Measurements from ENCODE around the gene CANX. TPM values are rescaled to one million over a fixed set of nuclear protein-coding genes. Genes with fewer than 3 reads are reported as not detected.

The CANX gene
- total RNA-seq, 1 experiment from 2014 or later = 224 TPM

DNA sequence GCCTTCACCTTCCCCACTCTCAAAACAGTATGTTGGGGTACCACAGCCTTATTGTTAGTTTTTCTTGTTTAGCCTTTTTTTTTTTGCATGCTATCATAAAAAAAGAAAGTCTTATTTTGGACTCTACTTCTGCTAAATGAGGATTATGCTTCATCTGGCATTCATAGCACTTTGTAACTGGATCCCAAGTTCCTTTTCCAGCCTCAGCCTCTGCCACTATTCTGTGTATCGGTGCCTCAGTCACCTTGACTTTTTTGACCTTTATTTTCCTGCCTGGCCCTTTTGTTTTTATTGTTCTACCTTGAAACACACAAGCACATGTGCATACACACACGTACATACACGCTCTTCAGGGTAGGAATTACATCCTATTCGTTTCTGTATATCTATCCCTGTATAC is 25.4 kb downstream of the CANX start:
- Histone ChIP-seq H3K27me3 (ENCODE audit: low read length) (no peaks in the 10 kb centered on the region), H3K9me3 (ENCODE audit: low read length) (no peaks in the 10 kb centered on the region), H3K27ac (ENCODE audit: low read length) (no peak overlapping the region), H4K20me1 (ENCODE audit: insufficient read depth, low read depth, low read length) (peaks cover 17% of the 10 kb centered on the region; the same call in 1 of the 2 replicates), H3K4me1 (ENCODE audit: low read length) (peaks cover 4% of the 10 kb centered on the region), H3K4me3 (ENCODE audit: low read length) (no peak overlapping the region), H3K9ac (ENCODE audit: low read length) (no peak overlapping the region), H3K79me2 (ENCODE audit: low read length) (peaks cover 19% of the 10 kb centered on the region), H3K4me2 (ENCODE audit: low read depth, low read length, poor library complexity, severe bottlenecking) (no peak overlapping the region), H3K9me2 (replicated peaks; ENCODE audit: insufficient read depth, low read length) (no peaks in the 10 kb centered on the region), H3K36me3 (ENCODE audit: insufficient read depth, low read length) (peaks cover 74% of the 10 kb centered on the region), H2AFZ (ENCODE audit: low read length) (no peak overlapping the region)
- DNase-seq = no peak

DNA sequence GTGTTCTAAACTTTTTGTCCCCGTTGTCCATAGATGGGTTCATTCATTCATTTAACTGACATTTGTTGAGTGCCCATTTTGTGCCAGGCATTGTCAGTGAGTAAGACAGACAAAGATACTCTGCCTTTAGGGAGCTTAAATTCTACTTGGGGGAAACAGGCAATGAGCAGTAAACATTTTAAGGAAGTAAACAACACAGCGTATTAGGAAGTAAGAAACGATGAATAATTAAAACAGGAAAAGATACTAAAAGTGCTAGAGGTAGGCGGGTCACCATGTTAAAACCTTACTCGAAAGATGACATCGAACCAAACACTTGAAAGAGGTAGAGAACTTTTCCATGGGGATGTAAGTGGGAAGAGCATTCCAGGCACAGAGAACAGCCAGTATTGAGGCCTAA is 28.3 kb downstream of the CANX start:
- Histone ChIP-seq H3K27me3 (ENCODE audit: low read length) (no peaks in the 10 kb centered on the region), H3K9ac (ENCODE audit: low read length) (no peak overlapping the region), H3K4me1 (ENCODE audit: low read length) (peaks cover 22% of the 10 kb centered on the region), H4K20me1 (ENCODE audit: insufficient read depth, low read depth, low read length) (0 out of 2 replicates have a peak, but pooled peaks cover 12% of the 10 kb centered on the region), H3K9me3 (ENCODE audit: low read length) (no peaks in the 10 kb centered on the region), H3K4me3 (ENCODE audit: low read length) (no peak overlapping the region), H3K9me2 (replicated peaks; ENCODE audit: insufficient read depth, low read length) (no peaks in the 10 kb centered on the region), H3K79me2 (ENCODE audit: low read length) (peaks cover 5% of the 10 kb centered on the region), H3K27ac (ENCODE audit: low read length) (no peak overlapping the region), H2AFZ (ENCODE audit: low read length) (no peak overlapping the region), H3K4me2 (ENCODE audit: low read depth, low read length, poor library complexity, severe bottlenecking) (no peak overlapping the region), H3K36me3 (ENCODE audit: insufficient read depth, low read length) (peaks cover 70% of the 10 kb centered on the region; the same call in 1 of the 2 replicates)
- no peak for DNase-seq

DNA sequence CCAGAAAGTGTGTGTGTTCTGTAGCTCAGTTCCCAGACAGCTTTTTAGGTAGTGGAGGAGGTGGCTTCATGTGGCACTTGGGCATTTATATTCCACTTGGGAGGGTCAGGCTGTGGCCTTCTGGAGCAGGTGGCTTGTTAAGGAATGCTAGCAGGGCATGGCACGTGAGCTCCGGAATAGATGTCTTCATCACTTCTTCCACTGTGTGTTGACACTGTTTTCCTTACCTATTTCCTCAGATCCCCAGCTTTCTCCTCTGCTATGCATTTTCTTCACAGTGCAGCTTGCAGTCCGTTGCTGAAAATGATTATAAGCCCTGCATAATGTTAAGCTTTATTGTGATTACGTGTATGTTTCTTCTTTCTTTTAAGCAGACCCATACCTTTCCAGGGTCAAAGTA is 30.5 kb downstream of the CANX start:
- Histone ChIP-seq H3K4me3 (ENCODE audit: low read length) (no peak overlapping the region), H3K9ac (ENCODE audit: low read length) (no peak overlapping the region), H4K20me1 (ENCODE audit: insufficient read depth, low read depth, low read length) (peaks cover 7% of the 10 kb centered on the region; the same call in 1 of the 2 replicates), H3K9me2 (replicated peaks; ENCODE audit: insufficient read depth, low read length) (no peaks in the 10 kb centered on the region), H2AFZ (ENCODE audit: low read length) (no peak overlapping the region), H3K4me2 (ENCODE audit: low read depth, low read length, poor library complexity, severe bottlenecking) (no peak overlapping the region), H3K27ac (ENCODE audit: low read length) (peak overlapping the region; percentile 25; the same call in 1 of the 2 replicates), H3K9me3 (ENCODE audit: low read length) (no peaks in the 10 kb centered on the region), H3K36me3 (ENCODE audit: insufficient read depth, low read length) (peaks cover 50% of the 10 kb centered on the region; the same call in 1 of the 2 replicates), H3K79me2 (ENCODE audit: low read length) (peaks cover 14% of the 10 kb centered on the region), H3K4me1 (ENCODE audit: low read length) (peaks cover 30% of the 10 kb centered on the region), H3K27me3 (ENCODE audit: low read length) (no peaks in the 10 kb centered on the region)
- no peak for DNase-seq

DNA sequence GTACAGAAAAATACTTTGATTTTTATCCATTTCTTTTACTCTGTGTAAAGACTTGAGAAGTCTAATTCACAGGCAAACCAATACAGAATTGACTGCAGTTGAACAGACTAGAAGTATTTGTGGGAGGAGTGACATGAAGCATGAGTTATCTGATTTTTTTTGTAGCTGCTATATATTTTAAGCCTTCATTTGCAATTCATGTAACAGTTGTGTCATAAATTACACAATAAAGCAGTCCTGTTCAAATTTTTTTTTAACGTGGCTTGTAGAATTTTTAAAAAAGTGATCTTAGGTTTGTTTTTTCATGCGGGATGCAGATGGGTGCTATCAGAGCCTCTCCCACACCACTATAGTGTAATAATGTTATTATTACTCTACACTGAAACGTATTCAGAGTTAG is 31.0 kb downstream of the CANX start:
- Histone ChIP-seq H3K36me3 (ENCODE audit: insufficient read depth, low read length) (peaks cover 46% of the 10 kb centered on the region; the same call in 1 of the 2 replicates), H3K9ac (ENCODE audit: low read length) (no peak overlapping the region)

DNA sequence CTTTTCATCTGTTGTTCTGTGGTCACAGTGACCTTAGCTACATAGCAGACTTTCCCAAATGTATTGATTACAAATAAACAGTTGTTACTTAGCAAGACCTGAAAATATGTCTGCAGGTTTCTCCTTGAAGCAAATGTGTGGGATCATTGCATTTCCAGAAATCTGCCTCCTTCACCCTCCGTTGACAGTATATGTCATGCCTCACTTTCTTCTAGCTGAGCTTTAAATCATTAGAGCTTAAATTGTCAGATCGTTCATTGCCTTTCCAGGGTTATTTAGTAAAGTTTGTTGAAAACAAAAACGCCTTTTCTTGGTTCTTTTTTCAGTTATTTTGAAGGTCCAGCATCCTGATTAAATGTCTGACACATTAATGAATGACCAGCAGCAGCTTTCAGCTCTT is 31.6 kb downstream of the CANX start:
- Histone ChIP-seq H3K27ac (ENCODE audit: low read length) (0 out of 2 replicates have a peak overlapping the region, but pooled peaks have one; percentile 25), H2AFZ (ENCODE audit: low read length) (no peak overlapping the region), H3K4me1 (ENCODE audit: low read length) (peaks cover 35% of the 10 kb centered on the region), H3K4me2 (ENCODE audit: low read depth, low read length, poor library complexity, severe bottlenecking) (no peak overlapping the region), H3K9ac (ENCODE audit: low read length) (no peak overlapping the region), H3K4me3 (ENCODE audit: low read length) (no peak overlapping the region), H3K9me3 (ENCODE audit: low read length) (no peaks in the 10 kb centered on the region), H3K27me3 (ENCODE audit: low read length) (no peaks in the 10 kb centered on the region), H3K9me2 (replicated peaks; ENCODE audit: insufficient read depth, low read length) (no peaks in the 10 kb centered on the region), H3K79me2 (ENCODE audit: low read length) (peaks cover 25% of the 10 kb centered on the region), H4K20me1 (ENCODE audit: insufficient read depth, low read depth, low read length) (peaks cover 7% of the 10 kb centered on the region; the same call in 1 of the 2 replicates), H3K36me3 (ENCODE audit: insufficient read depth, low read length) (peaks cover 42% of the 10 kb centered on the region; the same call in 1 of the 2 replicates)
- DNase-seq = no peak

More for the DNA sequence above, 31.0 kb downstream of the CANX start:
- Histone ChIP-seq H3K4me1 (ENCODE audit: low read length) (peaks cover 34% of the 10 kb centered on the region), H4K20me1 (ENCODE audit: insufficient read depth, low read depth, low read length) (peaks cover 7% of the 10 kb centered on the region; the same call in 1 of the 2 replicates), H3K4me2 (ENCODE audit: low read depth, low read length, poor library complexity, severe bottlenecking) (no peak overlapping the region), H3K4me3 (ENCODE audit: low read length) (no peak overlapping the region), H3K9me3 (ENCODE audit: low read length) (no peaks in the 10 kb centered on the region), H3K79me2 (ENCODE audit: low read length) (peaks cover 18% of the 10 kb centered on the region), H3K27ac (ENCODE audit: low read length) (peak overlapping the region; percentile 25; the same call in 1 of the 2 replicates), H2AFZ (ENCODE audit: low read length) (no peak overlapping the region), H3K27me3 (ENCODE audit: low read length) (no peaks in the 10 kb centered on the region), H3K9me2 (replicated peaks; ENCODE audit: insufficient read depth, low read length) (no peaks in the 10 kb centered on the region)
- DNase-seq = peak; percentile 43

DNA sequence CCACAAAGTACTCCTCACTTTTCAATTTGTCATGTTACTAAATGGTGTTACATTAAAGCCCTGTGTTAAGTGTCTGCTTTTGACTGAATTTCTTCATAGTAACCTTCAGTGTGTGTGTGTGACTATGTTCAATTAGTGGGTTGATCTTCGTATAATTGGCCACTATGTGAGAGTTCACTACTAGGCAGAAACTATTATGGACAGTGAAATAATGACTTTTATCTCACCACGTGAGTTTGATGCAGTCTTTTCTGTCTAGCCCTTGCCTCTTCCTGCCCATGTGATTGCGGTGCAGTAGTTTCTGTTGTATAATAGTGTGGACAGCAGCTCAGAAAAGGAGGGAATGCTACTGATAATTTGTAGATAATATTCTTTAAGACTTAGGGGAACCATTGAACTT is 32.1 kb downstream of the CANX start:
- Histone ChIP-seq H3K27ac (ENCODE audit: low read length) (peak overlapping the region; percentile 23; the same call in 1 of the 2 replicates), H3K9me3 (ENCODE audit: low read length) (no peaks in the 10 kb centered on the region), H2AFZ (ENCODE audit: low read length) (no peak overlapping the region), H3K36me3 (ENCODE audit: insufficient read depth, low read length) (peaks cover 42% of the 10 kb centered on the region; the same call in 1 of the 2 replicates), H3K4me2 (ENCODE audit: low read depth, low read length, poor library complexity, severe bottlenecking) (no peak overlapping the region), H3K79me2 (ENCODE audit: low read length) (peaks cover 30% of the 10 kb centered on the region), H3K9me2 (replicated peaks; ENCODE audit: insufficient read depth, low read length) (no peaks in the 10 kb centered on the region), H3K4me3 (ENCODE audit: low read length) (no peak overlapping the region), H4K20me1 (ENCODE audit: insufficient read depth, low read depth, low read length) (peaks cover 7% of the 10 kb centered on the region; the same call in 1 of the 2 replicates), H3K4me1 (ENCODE audit: low read length) (peaks cover 35% of the 10 kb centered on the region), H3K9ac (ENCODE audit: low read length) (no peak overlapping the region), H3K27me3 (ENCODE audit: low read length) (no peaks in the 10 kb centered on the region)
- no peak for DNase-seq

DNA sequence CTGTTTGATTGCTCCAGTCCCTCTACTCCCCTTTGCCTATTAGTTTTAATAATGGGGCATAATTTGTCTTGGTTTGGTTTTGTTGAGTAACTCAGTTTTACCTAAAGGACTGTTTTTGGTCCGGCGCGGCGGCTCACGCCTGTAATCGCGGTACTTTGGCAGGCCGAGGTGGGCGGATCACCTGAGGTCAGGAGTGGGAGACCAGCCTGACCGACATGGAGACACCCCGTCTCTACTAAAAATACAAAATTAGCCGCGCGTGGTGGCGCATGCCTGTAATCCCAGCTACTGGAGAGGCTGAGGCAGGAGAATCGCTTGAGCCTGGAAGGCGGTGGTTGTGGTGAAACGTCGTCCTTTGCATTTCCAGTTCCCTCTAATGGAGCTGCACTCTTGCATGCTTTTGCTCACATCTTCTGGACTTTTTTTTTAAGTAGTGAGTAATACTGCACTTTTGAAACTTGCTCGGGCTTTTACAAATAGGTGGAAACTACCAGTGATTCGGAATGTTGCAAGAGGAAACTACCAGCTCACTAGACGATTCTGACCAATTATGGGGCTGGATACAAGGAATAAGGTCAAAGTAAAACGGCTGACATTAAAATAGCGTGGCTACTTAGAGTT is 33.1 kb downstream of the CANX start:
- H3K4me1 ChIP-seq (ENCODE audit: low read length) = peaks cover 35% of the 10 kb centered on the region
- H3K9me2 ChIP-seq (replicated peaks; ENCODE audit: insufficient read depth, low read length) = no peaks in the 10 kb centered on the region
- no peak for DNase-seq
- peak overlapping the region; percentile 62; the same call in 1 of the 2 replicates for H3K27ac ChIP-seq (ENCODE audit: low read length)
- peak overlapping the region; percentile 65 for H3K9ac ChIP-seq (ENCODE audit: low read length)
- H4K20me1 ChIP-seq (ENCODE audit: insufficient read depth, low read depth, low read length) = peaks cover 4% of the 10 kb centered on the region; the same call in 1 of the 2 replicates
- no peaks in the 10 kb centered on the region for H3K27me3 ChIP-seq (ENCODE audit: low read length)
- peak overlapping the region; percentile 57; the same call in 1 of the 2 replicates for H2AFZ ChIP-seq (ENCODE audit: low read length)
- peaks cover 38% of the 10 kb centered on the region for H3K36me3 ChIP-seq (ENCODE audit: insufficient read depth, low read length)
- peak overlapping the region; percentile 61 for H3K4me3 ChIP-seq (ENCODE audit: low read length)
- H3K4me2 ChIP-seq (ENCODE audit: low read depth, low read length, poor library complexity, severe bottlenecking) = peak overlapping the region; percentile 88
- no peaks in the 10 kb centered on the region for H3K9me3 ChIP-seq (ENCODE audit: low read length)
- peaks cover 40% of the 10 kb centered on the region for H3K79me2 ChIP-seq (ENCODE audit: low read length)

DNA sequence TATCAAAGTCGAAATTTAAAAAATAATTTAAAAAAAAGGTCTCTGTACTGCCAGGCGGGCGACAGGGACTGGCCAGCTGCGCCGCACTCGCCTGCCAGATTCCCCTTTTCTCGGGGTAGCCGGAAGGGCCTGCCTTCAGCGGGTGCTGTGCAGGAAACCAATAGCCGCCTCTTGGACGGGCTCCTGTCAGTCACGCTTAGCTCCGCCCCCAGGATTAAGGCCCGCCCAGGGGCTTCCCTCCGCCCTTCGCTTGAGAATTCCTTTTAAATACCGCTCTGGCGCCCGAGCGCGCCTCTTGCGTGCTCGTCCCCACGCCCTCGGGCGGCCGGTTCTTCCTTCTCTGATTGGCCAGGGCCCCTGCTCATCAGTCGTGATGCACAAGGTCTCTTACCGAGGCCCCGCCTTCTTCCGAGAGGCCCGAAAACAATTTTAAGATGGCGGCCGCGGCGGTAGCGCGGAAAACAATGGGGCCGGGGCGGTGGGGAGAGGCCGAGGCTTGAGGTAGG is 33.7 kb downstream of the CANX start, which contains the start of gene MAML1:
TSS of gene MAML1 (plus strand) at position 411 of the 506 bp plus-strand sequence. CDS start 291 bp downstream, outside the sequence.
- Histone ChIP-seq H3K9ac (ENCODE audit: low read length) (peak within 1 kb of the TSS; percentile 96), H3K79me2 (ENCODE audit: low read length) (peaks cover 46% of the 10 kb centered on the region), H3K27me3 (ENCODE audit: low read length) (no peaks in the 10 kb centered on the region), H3K9me2 (replicated peaks; ENCODE audit: insufficient read depth, low read length) (no peaks in the 10 kb centered on the region), H3K9me3 (ENCODE audit: low read length) (no peaks in the 10 kb centered on the region), H4K20me1 (ENCODE audit: insufficient read depth, low read depth, low read length) (no peaks in the 10 kb centered on the region; the same call in 1 of the 2 replicates), H3K4me3 (ENCODE audit: low read length) (peak within 1 kb of the TSS; percentile 80), H3K27ac (ENCODE audit: low read length) (peak within 1 kb of the TSS; percentile 62; the same call in 1 of the 2 replicates), H2AFZ (ENCODE audit: low read length) (peak within 1 kb of the TSS; percentile 57; the same call in 1 of the 2 replicates), H3K4me2 (ENCODE audit: low read depth, low read length, poor library complexity, severe bottlenecking) (peak within 1 kb of the TSS; percentile 95), H3K36me3 (ENCODE audit: insufficient read depth, low read length) (peaks cover 38% of the 10 kb centered on the region), H3K4me1 (ENCODE audit: low read length) (peaks cover 35% of the 10 kb centered on the region)
- peak; percentile 100 for DNase-seq
